ENCODE results near the gene SLC6A14.

Gene SLC6A14
- 0 to 0.09 (median 0) reads per million in 4 experiments for total RNA-seq

- no peak for DNase-seq
Measured at GRCh38 chrX:116436358-116436816, at the start of gene SLC6A14. SLC6A14 (plus strand) TSS chrX:116436606; CDS start chrX:116436710, 104 bp downstream.

- no peak for DNase-seq
Measured at GRCh38 chrX:116395752-116396151, 40.7 kb upstream of the SLC6A14 start.

DNA sequence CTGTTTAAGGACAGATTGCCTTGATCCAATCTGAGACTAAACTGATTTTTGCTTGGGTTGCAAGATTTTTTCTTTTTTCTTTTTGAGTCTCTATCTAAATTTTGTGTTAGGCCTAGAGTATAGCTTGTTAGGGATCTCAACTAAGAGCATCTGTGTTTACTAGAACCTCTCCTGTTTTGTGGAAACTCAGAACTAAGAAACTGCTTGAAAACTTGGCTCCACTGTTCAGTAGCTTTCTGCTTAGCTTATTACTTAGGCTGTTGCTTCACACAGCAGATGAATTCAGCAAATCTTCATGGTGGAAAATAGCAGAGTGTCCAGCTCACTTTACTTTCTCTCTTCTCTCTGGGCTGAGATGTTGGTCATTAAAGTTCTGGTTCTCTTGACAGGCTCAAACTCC lies 36.7 kb upstream of the SLC6A14 start:
- DNase-seq: no peak

- DNase-seq: no peak
Measured at GRCh38 chrX:116409219-116409618, 27.2 kb upstream of the SLC6A14 start.

- DNase-seq: no peak
Measured at GRCh38 chrX:116413273-116413672, 23.1 kb upstream of the SLC6A14 start.

- no peak for DNase-seq
Measured at GRCh38 chrX:116417214-116417613, 19.2 kb upstream of the SLC6A14 start.

DNA sequence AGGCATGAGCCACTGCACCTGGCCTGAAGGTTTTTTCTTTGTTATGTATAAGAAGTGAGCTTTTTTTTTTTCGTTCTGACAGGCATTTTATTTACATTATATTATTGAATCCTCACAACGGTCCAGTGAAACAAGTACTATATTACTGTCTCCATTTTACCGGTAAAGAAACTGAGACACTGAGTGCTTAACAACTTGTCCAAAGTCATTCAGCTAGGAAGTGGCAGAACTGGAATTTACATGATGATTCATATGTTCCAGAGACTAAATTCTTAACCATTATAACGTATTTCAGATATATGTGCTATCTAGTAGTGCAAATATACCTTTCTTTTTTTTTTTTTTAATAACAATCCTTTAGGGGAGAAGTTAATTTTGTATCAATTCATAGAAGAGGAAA lies 18.4 kb upstream of the SLC6A14 start:
- DNase-seq: no peak

GRCh38 chrX:116427978-116428377 lies 8.4 kb upstream of the SLC6A14 start:
- DNase-seq: no peak

DNA sequence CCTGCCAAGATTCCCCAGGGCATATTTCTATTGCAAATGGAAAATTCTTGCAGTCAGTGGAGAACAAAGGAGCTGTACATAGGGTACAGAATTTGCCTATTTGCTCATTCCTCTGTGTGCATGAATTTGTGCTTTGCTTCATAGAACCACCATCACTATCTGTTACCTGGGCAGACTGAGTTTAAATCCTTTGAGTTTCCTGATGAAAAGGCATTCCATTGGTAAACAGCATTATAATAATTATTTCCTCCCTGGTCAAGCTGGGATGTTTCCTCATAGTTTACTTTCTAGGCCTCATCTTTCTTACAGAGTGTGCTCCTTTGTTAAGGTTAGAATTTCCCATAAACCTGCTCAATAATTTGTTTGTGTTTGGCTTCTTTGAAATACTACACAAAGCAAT lies 809 bp upstream of the SLC6A14 start:
- DNase-seq: no peak

GRCh38 chrX:116449156-116449555 lies 12.8 kb downstream of the SLC6A14 start:
- DNase-seq: no peak

GRCh38 chrX:116462822-116463221 lies 26.4 kb downstream of the SLC6A14 start, which contains the start of gene CT83:
CT83 (minus strand) TSS chrX:116462976; CDS start chrX:116462856, 120 bp downstream.
- no peak for DNase-seq

DNA sequence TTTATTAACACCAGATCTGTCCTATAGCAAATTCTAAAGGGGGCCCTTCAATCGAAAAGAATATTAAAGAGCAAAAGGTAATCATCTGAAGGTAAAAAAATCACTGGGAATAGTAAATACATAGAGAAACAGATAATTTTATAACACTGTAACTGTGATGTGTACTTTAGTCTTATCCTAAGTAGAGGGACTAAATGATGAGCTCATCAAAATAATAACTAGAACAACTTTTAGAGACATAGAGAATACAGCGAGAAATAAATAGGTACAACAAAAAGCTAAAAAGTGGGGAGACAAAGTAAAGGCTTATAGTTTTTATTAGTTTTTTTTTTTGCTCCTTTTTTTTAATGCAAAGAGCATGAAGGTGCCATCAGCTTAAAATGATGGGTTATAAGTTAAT lies 43.7 kb downstream of the SLC6A14 start:
- no peak for DNase-seq

DNA sequence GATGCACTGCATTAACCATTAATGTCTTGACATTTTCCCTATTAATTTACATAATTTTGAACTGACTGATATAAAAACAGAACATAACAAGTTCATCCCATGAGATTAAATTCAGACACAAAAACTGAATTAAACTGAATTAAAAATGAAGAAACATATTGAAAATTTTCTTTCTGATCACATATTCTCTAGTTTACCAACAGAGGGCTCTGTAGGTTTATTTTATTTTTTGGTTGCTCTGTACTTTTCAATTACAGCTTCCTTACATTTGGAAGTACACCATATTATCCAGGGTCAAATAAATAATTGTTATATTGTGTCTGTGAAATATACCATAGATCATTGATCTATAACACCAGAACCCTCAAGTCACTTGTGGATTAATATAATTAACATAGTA lies 53.7 kb downstream of the SLC6A14 start:
- no peak for DNase-seq

- DNase-seq: no peak
Measured at GRCh38 chrX:116493271-116493670, 56.9 kb downstream of the SLC6A14 start.

DNA sequence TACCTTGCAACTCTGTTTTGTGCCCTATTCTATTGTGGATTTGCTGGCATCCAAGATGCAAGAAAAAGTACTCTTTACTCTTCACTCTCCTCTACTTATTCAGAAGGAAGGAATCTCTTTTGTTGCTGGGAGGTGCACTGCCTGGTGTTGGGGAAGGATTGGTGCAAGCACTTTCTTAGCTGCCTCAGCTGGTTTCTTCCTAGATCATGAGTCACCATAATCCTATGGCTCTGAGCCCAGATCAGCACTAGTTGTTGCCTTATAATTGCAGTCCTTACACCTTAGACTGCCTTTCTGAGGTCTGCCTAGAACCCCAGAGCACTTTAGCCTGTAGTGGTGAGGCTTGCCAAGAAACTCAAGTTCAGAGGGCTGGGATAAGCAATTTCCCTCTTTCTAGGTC lies 63.4 kb downstream of the SLC6A14 start:
- no peak for DNase-seq

All from effector CD8-positive, alpha-beta T cell (primary cell).